Fibroblast of villous mesenchyme (primary cell): Measurements from ENCODE around the gene CACNG4. TPM values are rescaled to one million over a fixed set of nuclear protein-coding genes. Genes with fewer than 3 reads are reported as not detected.

Experiments used
- DNase-seq: peaks from one replicate; pipeline ENCODE4 v3.0.0-alpha.2; 2010; ENCODE audit warnings: low read depth
- H3K4me3 ChIP-seq: 2 replicates; pipeline ENCODE4 v1.5.1; 2011; ENCODE audit warnings: low read depth, mild to moderate bottlenecking, low read length
- total RNA-seq: library from RNA; depleted of rRNA; stranded (reverse); fragments of >200 nt; gene quantifications from 2 replicates; pipeline ENCODE4 v1.2.3, GENCODE V29; 2012
- TF ChIP-seq, protein P1 (sequence below): IDR thresholded peaks from 2 replicates; pipeline ENCODE4 v1.5.1; 2012; ENCODE audit warnings: low read depth, mild to moderate bottlenecking, low read length; ENCODE audit not compliant: insufficient read depth

The CACNG4 gene
- total RNA-seq, 1 donor = not detected

DNA sequence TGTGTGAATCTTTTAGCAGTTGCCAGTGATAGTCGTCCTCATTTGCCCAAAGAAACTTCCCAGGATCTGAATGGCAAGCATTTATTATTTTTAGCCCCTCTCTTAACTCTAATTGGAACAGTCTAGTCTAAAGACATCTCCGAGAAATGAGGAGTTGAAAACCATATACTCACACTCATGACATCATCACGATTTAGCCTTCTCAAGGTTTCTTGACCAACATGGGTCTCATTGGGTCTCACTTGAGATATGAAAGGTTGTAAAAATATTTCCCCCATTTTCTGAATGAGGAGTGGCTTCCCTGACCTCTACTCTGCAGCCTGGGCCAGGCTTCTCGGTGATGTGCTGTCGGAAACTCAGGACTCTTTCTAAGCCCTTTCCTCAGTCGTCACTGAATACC is 42.8 kb downstream of the CACNG4 start:
- TF ChIP-seq, protein P1, sequence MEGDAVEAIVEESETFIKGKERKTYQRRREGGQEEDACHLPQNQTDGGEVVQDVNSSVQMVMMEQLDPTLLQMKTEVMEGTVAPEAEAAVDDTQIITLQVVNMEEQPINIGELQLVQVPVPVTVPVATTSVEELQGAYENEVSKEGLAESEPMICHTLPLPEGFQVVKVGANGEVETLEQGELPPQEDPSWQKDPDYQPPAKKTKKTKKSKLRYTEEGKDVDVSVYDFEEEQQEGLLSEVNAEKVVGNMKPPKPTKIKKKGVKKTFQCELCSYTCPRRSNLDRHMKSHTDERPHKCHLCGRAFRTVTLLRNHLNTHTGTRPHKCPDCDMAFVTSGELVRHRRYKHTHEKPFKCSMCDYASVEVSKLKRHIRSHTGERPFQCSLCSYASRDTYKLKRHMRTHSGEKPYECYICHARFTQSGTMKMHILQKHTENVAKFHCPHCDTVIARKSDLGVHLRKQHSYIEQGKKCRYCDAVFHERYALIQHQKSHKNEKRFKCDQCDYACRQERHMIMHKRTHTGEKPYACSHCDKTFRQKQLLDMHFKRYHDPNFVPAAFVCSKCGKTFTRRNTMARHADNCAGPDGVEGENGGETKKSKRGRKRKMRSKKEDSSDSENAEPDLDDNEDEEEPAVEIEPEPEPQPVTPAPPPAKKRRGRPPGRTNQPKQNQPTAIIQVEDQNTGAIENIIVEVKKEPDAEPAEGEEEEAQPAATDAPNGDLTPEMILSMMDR = no peak
- no peak for DNase-seq
- no peak overlapping the region for H3K4me3 ChIP-seq

DNA sequence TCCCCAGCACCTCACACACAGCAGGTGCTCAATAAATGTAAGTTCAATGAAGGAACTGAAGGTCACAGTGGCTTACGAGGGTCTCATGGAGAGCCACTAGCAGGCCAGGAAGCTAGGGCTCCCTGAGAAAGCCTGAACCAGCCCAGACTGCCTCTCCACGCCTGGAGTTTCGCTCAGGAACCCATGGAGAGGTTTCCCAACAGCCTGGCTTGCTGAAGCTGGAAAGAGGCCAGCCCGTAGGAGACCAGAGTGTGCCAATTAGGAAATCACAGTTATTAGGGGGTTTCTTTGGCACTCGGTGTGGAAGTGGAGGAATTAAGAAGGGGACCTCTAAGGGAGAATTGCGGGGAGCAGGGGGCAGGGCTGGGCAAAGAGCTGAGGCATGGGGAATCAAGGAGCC is 43.6 kb downstream of the CACNG4 start:
- DNase-seq = no peak
- TF ChIP-seq, protein P1 = no peak
- H3K4me3 ChIP-seq = no peak overlapping the region

DNA sequence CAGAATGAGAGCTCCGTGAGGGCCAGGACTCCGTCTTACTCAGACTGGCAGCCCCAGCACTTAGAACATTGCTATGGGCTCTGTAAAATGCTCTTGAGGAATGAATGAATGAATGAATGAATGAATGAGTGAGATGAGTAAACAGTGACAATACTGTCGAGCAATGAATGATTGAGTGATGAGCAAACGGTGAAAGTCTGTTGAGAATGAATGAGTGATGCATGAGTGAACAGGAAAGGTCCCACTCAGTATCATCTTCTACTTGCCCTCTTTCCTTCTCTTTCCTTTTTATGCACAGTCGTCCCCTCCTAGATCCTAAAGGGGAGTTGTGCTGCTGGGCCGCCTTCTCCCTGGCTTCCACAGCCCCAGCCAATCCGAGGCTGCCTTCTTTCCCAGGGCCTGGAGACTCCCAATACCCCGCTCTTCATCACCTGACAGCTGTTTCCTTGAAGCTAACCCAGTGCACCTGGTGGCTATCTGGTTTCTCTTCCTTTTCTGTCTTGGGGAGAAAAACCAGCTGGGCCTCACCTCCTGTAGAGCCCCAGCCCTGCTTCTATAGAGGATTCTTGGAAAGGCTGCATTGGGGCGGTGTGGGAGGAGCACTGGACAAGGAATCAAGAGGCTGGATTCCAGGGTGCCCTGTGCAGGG is 47.1 kb downstream of the CACNG4 start:
- DNase-seq = no peak
- TF ChIP-seq, protein P1 = no peak

DNA sequence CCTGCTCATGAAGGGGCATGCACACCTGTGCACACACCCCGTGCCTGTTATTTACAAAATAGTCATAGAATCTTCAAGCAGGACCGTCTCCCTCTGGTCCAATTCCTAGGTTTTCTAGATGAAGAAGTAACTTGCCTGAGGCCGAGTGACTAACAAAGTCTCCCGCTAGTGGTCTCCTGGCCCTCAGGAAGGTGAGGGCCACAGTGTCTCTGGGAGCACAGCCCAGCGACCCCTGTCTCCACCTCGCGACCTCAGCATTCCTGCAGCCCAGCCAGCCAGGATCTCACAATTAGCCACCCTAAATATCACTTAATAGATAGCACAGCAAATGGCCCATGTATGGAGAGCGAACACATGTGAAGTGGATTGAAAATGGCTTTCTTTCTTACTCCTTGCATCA is 49.4 kb downstream of the CACNG4 start:
- DNase-seq = no peak
- TF ChIP-seq, protein P1 = no peak
- no peak overlapping the region for H3K4me3 ChIP-seq

More for the DNA sequence above, 47.1 kb downstream of the CACNG4 start:
- H3K4me3 ChIP-seq = no peak overlapping the region

DNA sequence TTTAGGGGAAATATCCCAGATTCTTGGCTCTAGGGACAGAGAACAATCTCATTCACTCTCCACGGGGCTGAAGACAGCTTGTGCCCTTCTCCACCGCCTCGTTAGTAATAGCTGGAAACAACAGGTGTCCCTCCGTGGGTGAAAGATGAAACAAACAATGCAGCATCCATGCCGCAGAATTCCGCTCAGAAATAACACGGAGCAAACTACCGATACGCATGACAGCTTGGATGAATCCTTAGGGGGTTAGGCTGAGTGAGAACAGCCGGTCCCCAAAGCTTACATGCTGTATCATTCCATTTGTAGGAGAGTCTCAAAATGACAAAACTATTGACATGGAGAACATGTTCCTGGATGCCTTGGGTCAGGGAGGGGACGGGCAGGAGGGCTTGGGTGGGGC is 50.5 kb downstream of the CACNG4 start:
- TF ChIP-seq, protein P1 = no peak
- DNase-seq = no peak
- H3K4me3 ChIP-seq = no peak overlapping the region

DNA sequence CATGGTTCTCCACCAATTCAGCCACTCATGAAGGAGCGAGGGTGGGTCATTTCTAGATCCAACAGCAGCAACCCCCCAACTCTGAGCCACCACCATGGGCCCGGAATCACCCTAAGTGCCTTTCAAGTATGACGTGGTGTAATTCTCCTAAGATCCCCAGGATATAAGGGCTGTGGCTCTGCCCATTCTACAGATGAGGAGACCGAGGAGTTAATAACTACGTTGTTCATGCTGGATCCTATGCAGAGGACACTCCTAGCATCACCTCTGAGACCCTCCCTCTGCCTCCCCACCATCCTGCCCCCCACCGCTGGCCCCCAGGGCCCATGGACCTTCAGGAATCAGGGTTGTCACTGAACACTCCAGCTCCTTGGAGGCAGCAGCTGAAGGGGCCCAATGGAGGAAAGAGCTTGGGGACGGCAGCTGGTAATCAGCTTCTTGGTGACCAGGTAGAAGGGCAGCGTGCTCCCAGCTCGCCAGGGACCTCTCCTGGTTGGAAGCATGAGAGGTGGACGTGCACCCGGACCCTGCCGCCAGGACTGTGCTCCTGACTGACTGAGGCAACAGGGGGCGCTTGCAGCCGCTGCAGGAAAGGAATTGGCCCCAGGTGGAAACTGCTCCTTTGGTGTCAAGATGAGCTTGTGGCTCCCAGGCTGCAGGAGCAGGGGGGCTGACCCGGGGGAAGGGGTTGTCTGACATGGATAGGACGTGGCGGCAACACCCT is 51.7 kb downstream of the CACNG4 start:
- no peak for DNase-seq
- H3K4me3 ChIP-seq = no peak overlapping the region
- TF ChIP-seq, protein P1 = no peak
